Measurements from ENCODE around the gene C8B.

The C8B gene

DNA sequence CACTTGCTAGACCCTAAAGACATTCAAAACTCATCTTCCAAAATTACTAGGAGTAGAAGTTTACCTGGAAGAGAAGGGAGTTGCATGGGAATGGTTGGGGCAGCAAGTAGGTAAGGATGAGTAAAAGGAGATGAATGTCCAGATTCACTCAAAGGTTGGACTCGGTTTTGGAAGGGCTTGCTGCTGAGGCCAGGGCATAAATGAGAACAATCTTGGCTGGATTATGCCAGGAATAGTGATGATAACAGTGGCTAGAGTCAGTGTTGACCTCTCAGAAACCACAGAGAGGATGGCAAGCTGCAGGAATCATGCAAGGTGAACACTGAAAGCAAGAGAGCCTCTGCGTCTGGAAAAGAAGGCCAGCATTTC, 67.8 kb downstream of the C8B start:
- DNase-seq (ENCODE audit: low spot score), result no peak

DNA sequence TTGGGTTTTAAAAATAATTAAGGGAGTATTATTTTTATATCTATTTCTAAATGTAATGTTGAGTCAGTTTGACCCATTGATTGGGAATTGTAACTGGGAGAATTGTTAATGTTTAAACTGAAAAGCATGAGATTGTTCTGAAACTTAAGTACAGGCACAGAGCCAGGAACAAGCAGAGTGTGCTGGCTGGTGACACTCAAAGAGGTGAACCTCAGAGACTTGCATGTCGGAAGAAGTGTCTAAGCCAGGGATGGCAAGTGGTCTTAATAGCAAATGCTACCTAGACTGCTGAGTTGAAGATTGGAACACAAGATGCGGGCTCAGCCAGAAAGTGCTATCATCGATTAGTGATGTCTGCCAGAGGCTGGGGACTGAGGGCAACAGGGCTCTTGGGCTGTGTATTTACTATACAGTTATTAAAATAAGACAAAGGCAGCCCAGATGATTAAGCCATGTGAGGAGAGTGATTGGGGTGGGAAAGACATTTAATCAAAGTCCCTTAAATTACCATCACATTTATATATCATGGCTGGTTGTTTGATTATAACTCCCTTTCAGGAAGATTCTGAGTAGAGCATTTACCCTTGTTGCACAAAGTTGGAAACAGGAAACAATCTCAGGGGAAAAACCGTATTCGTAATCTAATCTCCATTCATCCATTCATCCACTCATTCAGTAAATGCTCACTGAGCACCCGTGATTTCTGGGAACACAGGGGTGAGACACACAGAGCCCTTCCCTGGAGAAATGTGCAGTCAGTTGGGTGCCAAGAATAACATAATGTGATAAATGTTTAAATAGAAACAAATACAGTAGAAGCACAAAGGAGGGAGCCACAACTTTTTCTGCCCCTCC, 68.4 kb downstream of the C8B start:
- no peak for DNase-seq (ENCODE audit: low spot score)

DNA sequence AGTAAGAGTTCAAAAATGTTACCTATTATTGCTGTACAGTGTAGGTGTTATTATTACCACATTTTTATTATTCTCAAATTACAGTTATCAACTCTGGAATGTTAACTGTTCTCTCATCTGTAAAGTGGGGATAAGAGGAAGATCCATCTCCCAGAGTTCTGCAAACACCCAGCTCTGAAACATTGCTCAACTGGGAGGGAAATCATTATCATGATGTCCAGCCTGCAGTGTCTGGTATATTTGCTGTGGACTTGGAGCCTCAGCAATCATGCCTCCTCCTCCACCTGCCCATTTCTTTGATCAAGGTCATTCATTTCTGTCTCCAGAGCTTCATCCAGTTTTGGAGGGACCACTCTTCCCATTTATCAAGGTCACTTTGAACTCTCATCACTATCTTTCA, 71.8 kb downstream of the C8B start:
- DNase-seq (ENCODE audit: low spot score), result no peak

DNA sequence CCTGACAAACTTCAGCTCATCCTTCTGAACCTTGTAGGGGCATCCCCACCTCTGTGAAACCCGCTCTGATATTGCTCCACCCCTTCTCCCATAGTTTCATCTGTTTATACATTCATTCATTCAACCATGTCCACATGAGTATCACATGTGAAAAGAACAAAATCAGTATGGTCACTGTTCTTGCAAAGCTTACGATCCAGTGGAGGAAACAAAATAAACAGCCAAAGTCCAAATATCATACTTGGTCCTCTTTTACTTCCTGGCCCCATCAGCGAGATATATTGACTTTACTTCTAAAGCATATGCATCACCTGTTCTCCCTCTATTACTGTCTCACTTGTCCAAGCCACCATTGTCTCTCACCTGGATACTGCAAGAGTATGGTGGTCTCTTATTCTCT, 75.6 kb downstream of the C8B start:
- no peak for DNase-seq (ENCODE audit: low spot score)

DNA sequence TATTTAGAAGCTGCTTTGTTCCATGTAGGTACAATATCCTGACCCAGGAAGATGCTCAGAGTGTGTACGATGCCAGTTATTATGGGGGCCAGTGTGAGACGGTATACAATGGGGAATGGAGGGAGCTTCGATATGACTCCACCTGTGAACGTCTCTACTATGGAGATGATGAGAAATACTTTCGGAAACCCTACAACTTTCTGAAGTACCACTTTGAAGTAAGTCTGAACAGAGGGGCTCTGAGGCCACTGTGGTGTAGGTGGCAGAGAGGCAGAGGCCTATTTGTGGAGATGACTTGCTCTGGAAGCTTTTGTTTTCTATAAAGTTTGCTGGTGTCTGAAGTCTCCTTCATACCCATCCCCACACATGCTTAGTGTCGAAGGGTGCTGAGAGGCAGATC, 84.4 kb downstream of the C8B start:
- no peak for DNase-seq (ENCODE audit: low spot score)

DNA sequence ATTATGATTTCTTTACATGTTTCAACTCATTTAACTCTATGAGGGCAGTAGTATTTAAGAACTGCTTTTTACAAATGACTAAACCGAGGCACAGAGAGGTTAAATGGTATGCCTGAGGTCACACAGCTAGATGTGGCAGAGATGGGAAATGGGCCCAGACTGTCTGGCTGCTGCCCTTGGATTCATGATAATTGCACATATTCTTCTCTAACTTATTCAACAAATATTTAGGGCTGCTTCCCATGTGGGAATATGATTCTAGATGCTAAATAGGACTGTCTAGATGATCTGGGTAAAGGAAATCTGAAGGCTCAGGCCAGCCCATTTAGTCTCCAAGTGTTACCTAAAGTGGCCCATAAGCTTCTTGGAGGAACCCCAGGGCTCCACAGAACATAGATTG, 85.0 kb downstream of the C8B start:
- no peak for DNase-seq (ENCODE audit: low spot score)

Data from iPS-NIHi11 (cell line).